ENCODE results near the gene PPP2R2D.

Gene PPP2R2D

GRCh38 chr10:131890276-131891195 is 10.3 kb upstream of the PPP2R2D start:
- no peak for DNase-seq

GRCh38 chr10:131891196-131891928 is 9.4 kb upstream of the PPP2R2D start:
- no peak for DNase-seq

- DNase-seq, result no peak
These were observed 8.6 kb upstream of the PPP2R2D start for GRCh38 chr10:131891929-131892805.

- DNase-seq, result no peak
These were observed 7.8 kb upstream of the PPP2R2D start for GRCh38 chr10:131892806-131893675.

DNA sequence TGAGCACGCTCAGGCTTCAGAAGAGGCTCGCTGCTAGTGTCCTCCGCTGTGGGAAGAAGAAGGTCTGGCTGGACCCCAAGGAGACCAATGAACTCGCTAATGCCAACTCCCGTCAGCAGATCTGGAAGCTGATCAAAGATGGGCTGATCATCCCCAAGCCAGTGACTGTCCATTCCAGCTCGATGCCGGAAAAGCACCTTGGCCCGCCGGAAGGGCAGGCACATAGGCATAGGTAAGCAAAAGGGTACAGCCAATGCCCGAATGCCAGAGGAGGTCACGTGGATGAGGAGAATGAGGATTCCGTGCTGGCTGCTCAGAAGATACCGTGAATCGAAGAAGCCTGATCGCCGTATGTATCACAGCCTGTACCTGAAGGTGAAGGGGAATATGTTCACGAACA is 5.7 kb upstream of the PPP2R2D start:
- DNase-seq, result no peak

- DNase-seq, result peak in 1 of 2 donors; percentile 55
These were observed 4.4 kb upstream of the PPP2R2D start for GRCh38 chr10:131896403-131896802.

GRCh38 chr10:131897297-131897899 is 3.4 kb upstream of the PPP2R2D start:
- DNase-seq, result no peak

GRCh38 chr10:131898061-131898460 is 2.7 kb upstream of the PPP2R2D start:
- no peak for DNase-seq

- DNase-seq, result no peak
These were observed 2.1 kb upstream of the PPP2R2D start for GRCh38 chr10:131898713-131899112.

DNA sequence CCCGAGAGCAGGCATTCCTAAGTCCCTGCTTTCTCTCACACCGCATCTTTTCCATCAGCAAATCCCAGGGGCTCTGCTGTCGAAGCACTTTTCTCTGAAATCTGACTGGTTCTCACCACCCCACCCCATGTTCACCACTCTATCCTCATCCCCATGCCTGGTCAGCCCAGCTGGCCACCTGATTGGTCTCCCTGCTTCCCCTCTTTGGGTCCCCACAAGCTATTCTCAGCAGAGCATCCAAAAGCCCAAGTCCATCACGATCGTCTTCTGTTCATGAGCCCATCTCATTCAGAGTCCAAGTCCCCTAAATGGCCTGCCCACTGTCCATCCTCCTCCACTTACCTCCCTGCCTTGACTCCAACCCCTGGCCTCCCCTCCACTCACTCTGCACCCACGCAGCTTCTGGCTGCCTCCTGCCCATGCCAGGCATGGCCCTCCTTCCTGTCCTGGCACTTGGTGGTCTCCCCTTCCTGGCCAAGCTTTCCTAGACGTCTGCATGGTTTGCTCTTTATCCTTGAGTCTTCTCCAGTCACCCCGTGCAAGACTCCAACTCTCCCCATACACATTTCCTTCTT is 1.6 kb upstream of the PPP2R2D start:
- no peak for DNase-seq

GRCh38 chr10:131899695-131900349 is 986 bp upstream of the PPP2R2D start:
- no peak for DNase-seq

GRCh38 chr10:131901181-131901829 is 497 bp downstream of the PPP2R2D start:
- peak; percentile 55 to 57 for DNase-seq

- DNase-seq, result no peak
These were observed 1.4 kb downstream of the PPP2R2D start for GRCh38 chr10:131902211-131902610.

GRCh38 chr10:131902691-131903090 is 1.9 kb downstream of the PPP2R2D start:
- no peak for DNase-seq

GRCh38 chr10:131905267-131905571 is 4.4 kb downstream of the PPP2R2D start:
- DNase-seq, result no peak

- no peak for DNase-seq
These were observed 4.9 kb downstream of the PPP2R2D start for GRCh38 chr10:131905603-131906268.

- DNase-seq, result no peak
These were observed 5.4 kb downstream of the PPP2R2D start for GRCh38 chr10:131906269-131906639.

GRCh38 chr10:131907679-131908078 is 6.9 kb downstream of the PPP2R2D start:
- no peak for DNase-seq

DNA sequence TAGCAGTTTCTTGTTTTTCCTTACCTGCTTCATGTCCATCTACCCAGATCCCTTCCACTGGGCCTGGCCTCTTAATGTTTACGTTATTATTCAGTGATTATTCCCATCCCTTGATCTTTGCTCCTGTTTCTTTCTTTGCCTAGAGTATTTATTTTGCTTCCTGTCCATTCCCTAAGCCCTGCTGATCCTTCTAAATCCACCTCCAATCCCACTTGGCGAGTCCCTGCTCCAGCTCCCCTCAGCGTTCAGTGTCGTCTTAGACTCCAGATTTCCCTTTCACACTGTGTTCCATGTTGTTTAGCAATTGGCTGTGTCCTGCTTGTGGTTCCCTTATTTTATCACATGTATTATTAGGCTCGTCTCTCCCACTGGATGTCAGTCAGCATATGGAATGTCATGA is 7.3 kb downstream of the PPP2R2D start:
- DNase-seq, result no peak

All from inflammatory macrophage treated with lipopolysaccharide for 1 hour (primary cell).